K562 (cell line): ENCODE results near the gene ZNF584. TPM values are rescaled to one million over a fixed set of nuclear protein-coding genes. Genes with fewer than 3 reads are reported as not detected.

Experiments used
- BCOR ChIP-seq: fragments of 450-650 bp; IDR thresholded peaks from 2 replicates; pipeline ENCODE4 v1.6.1; 2016
- CEBPB ChIP-seq: fragments of 450-650 bp; IDR thresholded peaks from 2 replicates; pipeline ENCODE4 v1.6.1; 2016; ENCODE audit warnings: missing genetic modification characterization, missing compliant biosample characterization
- E4F1 ChIP-seq: fragments of 250-450 bp; sonication (Bioruptor Pico); IDR thresholded peaks from 2 replicates; pipeline ENCODE4 v1.5.0; 2021; ENCODE audit warnings: mild to moderate bottlenecking, borderline replicate concordance
- L3MBTL2 ChIP-seq: fragments of 450-650 bp; IDR thresholded peaks from 2 replicates; pipeline ENCODE4 v1.6.1; 2016; ENCODE audit warnings: mild to moderate bottlenecking, moderate library complexity
- MLX ChIP-seq, 2 experiments: fragments of 450-650 bp in 1 of 2; sonication (generic) in 1 of 2; formaldehyde crosslinking; conservative IDR thresholded peaks; 2 replicates each; pipeline versions ENCODE4 v1.4.0 to v1.8.1; 2020 to 2022; ENCODE audit warnings: mild to moderate bottlenecking in 1 of 2, missing genetic modification reagents in 1 of 2
- NELFE ChIP-seq: IDR thresholded peaks from 2 replicates; pipeline ENCODE4 v1.6.1; 2011; ENCODE audit warnings: mild to moderate bottlenecking; ENCODE audit not compliant: insufficient read depth, insufficient read length
- NEUROD1 ChIP-seq: fragments of 150-350 bp; IDR thresholded peaks from 2 replicates; pipeline ENCODE4 v1.6.1; 2014; ENCODE audit warnings: borderline replicate concordance, low read length, low read depth; ENCODE audit not compliant: partially characterized antibody
- PHF20 ChIP-seq: fragments of 450-650 bp; IDR thresholded peaks from 2 replicates; pipeline ENCODE4 v1.6.1; 2018; ENCODE audit not compliant: partially characterized antibody
- PML ChIP-seq: IDR thresholded peaks from 2 replicates; pipeline ENCODE4 v1.6.1; 2012; ENCODE audit warnings: low read length, inconsistent platforms
- RB1 ChIP-seq: fragments of 450-650 bp; IDR thresholded peaks from 2 replicates; pipeline ENCODE4 v1.6.1; 2017; ENCODE audit warnings: low read depth, mild to moderate bottlenecking
- XRCC5 ChIP-seq: fragments of 200-400 bp; formaldehyde crosslinking; IDR thresholded peaks from 2 replicates; pipeline ENCODE4 v1.6.1; 2017; ENCODE audit warnings: low read depth, mild to moderate bottlenecking, low read length
- ZBTB11 ChIP-seq, 3 experiments: fragments of 200-800 bp in 1 of 3; fragments of 250-450 bp in 1 of 3; fragments of 450-650 bp in 1 of 3; sonication (Bioruptor Pico) in 1 of 3; sonication (Bioruptor generic) in 1 of 3; formaldehyde crosslinking in 1 of 3; IDR thresholded peaks; 2 replicates each; pipeline versions ENCODE4 v1.6.1 to v1.8.0; 2016 to 2022; ENCODE audit warnings: mild to moderate bottlenecking in 2 of 3, missing genetic modification characterization in 2 of 3, missing compliant biosample characterization in 1 of 3, moderate library complexity in 1 of 3
- ZBTB9 ChIP-seq: fragments of 450-650 bp; formaldehyde crosslinking; IDR thresholded peaks from 2 replicates; pipeline ENCODE4 v1.4.0; 2020; ENCODE audit warnings: mild to moderate bottlenecking, moderate library complexity
- ZNF133 ChIP-seq: fragments of 250-450 bp; sonication (Bioruptor Pico); IDR thresholded peaks from 2 replicates; pipeline ENCODE4 v1.4.0; 2020; ENCODE audit warnings: mild to moderate bottlenecking
- ZNF174 ChIP-seq: fragments of 250-450 bp; sonication (Bioruptor Pico); IDR thresholded peaks from 2 replicates; pipeline ENCODE4 v1.4.0; 2020; ENCODE audit warnings: mild to moderate bottlenecking
- ZNF184 ChIP-seq: sonication (generic); formaldehyde crosslinking; IDR thresholded peaks from 2 replicates; pipeline ENCODE4 v1.5.0; 2020; ENCODE audit warnings: missing genetic modification reagents
- ZNF311 ChIP-seq: fragments of 250-450 bp; sonication (Bioruptor Pico); IDR thresholded peaks from 2 replicates; pipeline ENCODE4 v1.4.0; 2020; ENCODE audit warnings: mild to moderate bottlenecking, moderate library complexity
- ZNF740 ChIP-seq, 3 experiments: fragments of 200-800 bp in 1 of 3; sonication (Bioruptor generic) in 1 of 3; sonication (generic) in 1 of 3; formaldehyde crosslinking in 1 of 3; IDR thresholded peaks; 2 replicates each; pipeline versions ENCODE4 v1.6.1 to v1.8.0; 2016 to 2022; ENCODE audit warnings: mild to moderate bottlenecking in 2 of 3, missing compliant biosample characterization in 2 of 3, missing genetic modification characterization in 2 of 3, missing genetic modification reagents in 1 of 3
- polyA plus RNA-seq, 8 experiments: library from polyadenylated mRNA; depleted of rRNA in 4 of 8; stranded (reverse) in 5 of 8; unstranded in 3 of 8; fragments of >200 nt; fragmentation: Nextera tagmentation in 2 of 8; fragmentation: Illumina TruSeq in 1 of 8; extraction: Ambion mirVana in 2 of 8; extraction: Trizol in 1 of 8; gene quantifications; 2 replicates each; pipeline versions ENCODE4 v1.2.1 to v1.2.3, GENCODE V29; 2011 to 2014; ENCODE audit warnings: inconsistent platforms in 1 of 8, missing spikeins in 1 of 8
- total RNA-seq, 7 experiments: library from RNA; depleted of rRNA in 6 of 7; stranded (reverse); fragments of >200 nt in 6 of 7; fragmentation: Illumina TruSeq in 2 of 7; extraction: Trizol in 2 of 7; gene quantifications; 2 replicates each; pipeline versions ENCODE4 v1.2.1 to v1.2.3, GENCODE V29; 2011 to 2021; ENCODE audit warnings: low replicate concordance in 1 of 7

ZNF584 gene
- total and polyA plus RNA-seq, 9 of the 15 experiments (the other 6 are each of a cell fraction or from before 2014, with no cell fraction given): 5.8 to 43.4 (median 24.6) TPM

- TF ChIP-seq ZBTB11 (CRISPR knock-in tag; IDR thresholded peaks at IDR 0.05) (peak in 1 of 3 experiments; percentile 76; a peak in 2 of 6 replicates), ZNF311 (CRISPR knock-in tag) (no peak), XRCC5 (no peak), ZNF740 (CRISPR knock-in tag; IDR thresholded peaks at IDR 0.05) (peak; percentile 54; the same call in 1 of the 2 replicates), ZNF740 (tag; IDR thresholded peaks at IDR 0.05) (no peak), CEBPB (tag) (no peak), RB1 (peak; percentile 90), ZNF133 (CRISPR knock-in tag) (no peak), ZNF184 (no peak), NEUROD1 (peak; percentile 73), E4F1 (CRISPR knock-in tag) (0 out of 2 replicates have a peak, but pooled peaks have one; percentile 60), NELFE (no peak), PML (0 out of 2 replicates have a peak, but pooled peaks have one; percentile 51), BCOR (no peak), ZBTB9 (CRISPR knock-in tag) (no peak), MLX (CRISPR knock-in tag; conservative IDR thresholded peaks at IDR 0.05) (no peak), ZNF174 (CRISPR knock-in tag) (no peak), L3MBTL2 (no peak; the same call in none of the 2 replicates), PHF20 (peak; percentile 74)
Measured at GRCh38 chr19:58451358-58452101, 43.1 kb downstream of the ZNF584 start, which contains the start of gene ZNF324B (continued).
